HG03469 (cell line): Measurements from ENCODE around the gene SARS2.

Experiments
- ATAC-seq: cut with Tn5 transposase; IDR thresholded peaks from one replicate; pipeline ENCODE4 v1.9.1; 2021; ENCODE audit warnings: mild to moderate bottlenecking, moderate library complexity, moderate number of reproducible peaks; ENCODE audit not compliant: unreplicated experiment

The SARS2 gene

DNA sequence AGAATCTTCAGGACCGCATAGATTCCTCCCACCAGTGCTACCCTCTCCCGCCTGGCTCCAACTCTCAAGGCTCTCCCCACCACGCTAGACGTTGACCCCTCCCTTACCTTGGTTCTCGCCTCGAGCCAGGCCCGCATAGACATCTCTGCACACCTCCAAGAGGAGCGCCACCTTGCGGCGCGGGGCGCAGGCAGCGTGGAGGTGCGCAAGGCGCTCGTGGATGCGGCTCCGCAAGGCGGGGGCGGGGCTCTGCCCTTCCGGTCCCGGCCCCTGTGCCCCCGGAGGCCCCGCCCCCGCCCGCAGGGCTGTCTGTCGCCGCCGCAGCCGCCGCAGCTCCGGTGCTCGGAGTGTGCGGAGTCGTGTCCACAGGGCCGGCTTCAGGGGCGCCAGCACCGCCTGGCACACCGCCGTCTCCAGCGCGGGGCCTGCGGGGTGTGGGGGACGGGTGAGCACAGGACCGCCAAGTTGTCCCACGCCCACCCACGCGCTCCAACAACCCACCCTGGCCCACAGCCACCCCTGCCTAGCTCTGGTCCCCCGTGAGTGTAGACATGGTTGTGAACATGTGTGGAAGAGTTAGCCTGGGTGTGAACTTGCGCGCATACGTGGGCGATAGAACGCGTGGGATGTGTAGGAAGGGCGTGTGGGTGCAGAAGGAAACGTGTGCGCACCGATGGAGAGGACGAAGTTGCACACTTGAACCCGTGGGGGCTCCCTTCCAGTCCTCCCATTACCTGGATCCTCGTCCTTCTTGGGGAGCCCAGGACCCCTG, 60.5 kb downstream of the SARS2 start:
- no peak for ATAC-seq

DNA sequence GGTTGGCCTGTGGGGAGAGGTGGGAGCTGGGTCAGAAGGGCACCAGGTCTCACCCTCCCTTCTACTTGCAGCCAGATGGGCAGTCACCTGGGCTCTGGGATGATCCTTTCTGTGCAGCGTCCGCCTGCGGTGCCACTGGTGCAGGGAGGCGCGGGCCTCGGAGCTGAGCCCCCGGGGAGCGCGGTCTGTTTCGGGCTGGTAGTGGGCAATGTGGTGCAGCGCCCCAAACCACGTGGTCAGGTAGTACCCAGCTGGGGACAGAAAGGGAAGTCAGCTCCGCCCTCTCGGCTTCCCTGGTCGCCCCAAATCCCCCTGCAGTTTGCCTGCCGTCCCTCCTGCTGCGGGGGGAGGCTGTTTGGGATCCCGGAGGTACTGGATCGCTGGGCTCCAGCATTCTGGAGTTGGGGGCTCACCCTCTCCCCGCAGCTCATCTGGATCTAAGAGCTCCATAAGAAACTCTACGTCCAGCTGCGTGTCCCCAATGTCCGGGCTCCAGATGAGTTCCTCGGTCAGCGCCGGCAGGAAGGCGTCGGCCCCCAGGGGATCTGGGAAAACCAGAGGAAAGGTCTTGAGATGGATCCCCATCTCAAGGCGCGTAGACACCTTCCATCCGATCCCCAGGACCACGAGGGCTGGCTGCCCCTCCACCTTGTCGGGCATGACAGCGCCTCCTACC, 61.3 kb downstream of the SARS2 start:
- no peak for ATAC-seq

DNA sequence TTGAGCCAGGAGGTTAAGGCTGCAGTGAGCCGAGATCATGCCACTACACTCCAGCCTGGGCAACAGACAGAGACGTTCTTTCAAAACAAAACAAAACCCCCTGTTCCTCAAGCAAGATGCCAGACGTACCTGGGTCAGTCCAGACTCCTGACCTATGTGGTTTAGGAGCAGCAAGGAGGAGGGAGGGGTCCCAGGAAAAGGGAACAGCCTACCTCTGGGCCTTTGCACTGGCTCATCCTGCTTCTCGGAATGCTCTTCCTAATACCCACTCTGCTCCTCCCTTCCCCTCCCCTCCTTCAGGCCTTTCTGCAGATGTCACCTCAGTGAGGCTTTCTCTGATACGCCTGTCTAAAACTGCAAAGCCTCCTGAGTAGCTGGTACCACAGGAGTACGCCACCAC, 62.0 kb downstream of the SARS2 start:
- no peak for ATAC-seq

DNA sequence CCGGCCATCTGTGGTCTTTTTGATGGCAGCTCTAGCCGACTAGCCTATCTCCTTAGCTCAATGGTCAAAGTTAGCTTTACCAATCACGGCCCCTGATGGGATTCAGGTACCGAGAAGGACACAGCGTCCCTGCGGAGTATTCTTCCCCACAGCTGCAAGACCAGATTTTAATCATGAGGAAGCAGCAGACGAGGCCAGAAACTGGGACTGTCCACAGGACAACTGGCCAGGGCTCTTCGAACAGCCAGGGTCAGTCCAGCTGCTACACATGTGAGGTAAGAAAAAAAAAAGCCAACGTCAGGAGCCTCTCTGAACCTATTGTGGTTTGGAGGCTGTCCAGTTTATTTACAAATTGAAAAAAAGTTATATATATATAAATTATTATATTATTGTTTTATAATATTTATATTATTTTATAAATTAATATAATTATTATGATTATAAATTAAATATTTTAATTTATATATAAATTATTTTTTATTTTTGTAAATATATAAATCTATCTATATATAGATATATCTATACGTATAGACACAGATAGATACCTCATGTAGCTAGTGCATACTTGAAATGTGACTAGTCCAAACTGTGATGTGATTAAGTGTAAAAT, 63.3 kb downstream of the SARS2 start:
- ATAC-seq, result no peak
